HG02970 (cell line): ENCODE measurements around the gene C17orf107.
"Not testable (repeated sequence)": the region's sequence is repeated elsewhere in the genome, so short reads cannot be mapped to it uniquely, and the experiment has no call there.

Experiments
- ATAC-seq: cut with Tn5 transposase; IDR thresholded peaks from one replicate; pipeline ENCODE4 v1.9.1; 2021; ENCODE audit warnings: mild to moderate bottlenecking, moderate library complexity, moderate number of reproducible peaks; ENCODE audit not compliant: unreplicated experiment, low FRiP score

C17orf107 gene

DNA sequence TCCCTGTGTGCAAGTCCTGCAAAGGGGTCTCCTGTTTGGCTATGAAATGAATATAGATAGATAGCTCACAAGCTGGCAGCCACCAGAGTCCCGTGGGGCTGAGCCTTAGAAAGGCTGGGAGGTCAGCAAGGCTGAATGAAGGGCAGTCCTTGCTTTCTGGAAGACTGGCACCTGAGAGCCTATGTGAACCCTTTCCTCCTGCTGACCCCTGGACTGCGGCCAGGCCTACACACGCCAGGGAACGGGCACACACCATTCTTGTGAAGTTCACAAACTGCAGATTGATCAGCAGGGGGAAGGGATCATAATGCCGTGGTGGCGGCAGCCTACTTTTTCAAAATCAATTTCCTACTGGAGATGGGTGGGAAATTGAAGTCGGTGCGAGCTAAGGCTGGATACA is 985 bp upstream of the C17orf107 start:
- no peak for ATAC-seq

DNA sequence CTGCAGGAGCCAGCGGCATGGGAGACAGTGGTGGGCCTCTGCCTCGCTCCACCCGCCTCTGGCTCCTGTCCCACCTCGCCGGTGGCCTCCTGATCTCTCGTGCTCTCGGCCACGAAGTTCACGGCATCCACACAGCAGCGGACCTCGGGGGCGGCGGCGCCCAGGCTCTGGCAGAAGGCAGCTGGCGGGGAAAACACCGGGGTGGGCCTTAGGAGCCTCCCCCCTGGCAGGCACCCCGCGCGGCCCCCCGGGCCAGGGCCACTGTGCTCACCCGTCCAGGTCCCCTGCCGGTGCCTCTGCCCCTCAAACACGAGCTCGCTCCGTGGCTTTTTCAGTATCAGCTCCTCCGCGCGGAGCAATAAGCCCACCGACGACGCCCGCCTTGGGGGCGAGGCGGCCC is 409 bp upstream of the C17orf107 start:
- no peak for ATAC-seq

GRCh38 chr17:4900231-4901107 is 1.1 kb downstream of the C17orf107 start:
- ATAC-seq: no peak

GRCh38 chr17:4901108-4901647 is 1.8 kb downstream of the C17orf107 start:
- ATAC-seq: no peak

DNA sequence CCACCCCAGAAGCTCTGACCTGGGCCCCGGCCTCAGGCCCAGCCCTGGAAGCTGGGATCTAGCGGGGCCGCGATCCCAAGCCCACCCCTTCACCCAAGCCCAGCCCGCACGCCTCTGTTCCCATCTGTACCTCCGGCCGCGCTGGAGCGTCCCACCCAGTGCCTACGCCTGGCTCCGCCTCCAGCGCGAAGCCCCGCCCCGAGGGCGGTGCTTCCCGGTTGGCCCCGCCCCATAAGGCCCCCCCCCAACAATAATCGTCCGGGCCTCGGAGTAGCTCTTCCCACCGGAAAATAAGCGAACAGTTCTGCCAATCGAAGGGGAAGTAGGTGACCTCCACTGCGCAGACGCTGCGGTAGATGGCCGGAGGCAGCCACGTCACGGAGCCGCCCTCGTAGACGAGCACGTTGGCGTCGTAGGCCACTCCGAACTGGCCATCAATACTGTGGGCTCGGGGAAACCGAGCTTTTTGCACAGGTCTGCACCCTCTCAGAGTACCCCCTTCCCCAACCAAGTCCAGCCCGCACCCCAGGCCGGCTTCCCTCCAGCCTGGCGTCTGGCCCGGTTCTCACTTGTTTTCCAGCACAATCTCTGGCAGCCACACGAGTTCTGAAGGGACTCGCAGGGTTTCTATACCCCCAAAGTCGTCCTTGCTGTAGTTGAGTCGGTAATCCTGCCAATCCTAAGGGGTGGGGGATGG is 2.5 kb downstream of the C17orf107 start:
- no peak for ATAC-seq

GRCh38 chr17:4902540-4902939 is 3.2 kb downstream of the C17orf107 start:
- no peak for ATAC-seq

- no peak for ATAC-seq
Observed at GRCh38 chr17:4903051-4903818, 3.9 kb downstream of the C17orf107 start, which contains the start of gene CHRNE. TSS of gene CHRNE (minus strand) at chr17:4903098. CDS start at chr17:4903063, 35 bp downstream.

- not testable (repeated sequence) for ATAC-seq
Observed at GRCh38 chr17:4906642-4907041, 7.3 kb downstream of the C17orf107 start.

DNA sequence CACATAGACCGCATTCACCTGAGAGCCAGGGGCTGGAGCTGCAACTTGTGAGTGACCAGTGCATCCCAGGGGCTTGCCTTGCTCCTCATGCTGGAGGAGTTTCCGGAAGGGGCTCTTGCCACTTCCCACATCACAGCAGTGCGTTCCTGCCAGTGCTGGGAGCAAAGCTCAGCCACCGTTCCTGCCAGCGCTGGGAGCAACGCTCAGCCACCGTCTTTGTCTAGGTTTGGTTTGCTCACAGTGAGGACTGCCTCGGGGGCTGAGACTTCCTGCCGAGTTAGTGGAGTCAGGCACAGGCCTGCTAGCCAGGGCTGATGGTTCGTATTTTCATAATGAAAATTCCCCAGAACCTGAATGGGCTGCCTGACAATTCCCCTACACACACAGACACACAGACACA is 9.0 kb downstream of the C17orf107 start:
- ATAC-seq: no peak

- no peak for ATAC-seq
Observed at GRCh38 chr17:4908711-4909496, 9.6 kb downstream of the C17orf107 start.

- no peak for ATAC-seq
Observed at GRCh38 chr17:4913994-4914393, 14.7 kb downstream of the C17orf107 start.

DNA sequence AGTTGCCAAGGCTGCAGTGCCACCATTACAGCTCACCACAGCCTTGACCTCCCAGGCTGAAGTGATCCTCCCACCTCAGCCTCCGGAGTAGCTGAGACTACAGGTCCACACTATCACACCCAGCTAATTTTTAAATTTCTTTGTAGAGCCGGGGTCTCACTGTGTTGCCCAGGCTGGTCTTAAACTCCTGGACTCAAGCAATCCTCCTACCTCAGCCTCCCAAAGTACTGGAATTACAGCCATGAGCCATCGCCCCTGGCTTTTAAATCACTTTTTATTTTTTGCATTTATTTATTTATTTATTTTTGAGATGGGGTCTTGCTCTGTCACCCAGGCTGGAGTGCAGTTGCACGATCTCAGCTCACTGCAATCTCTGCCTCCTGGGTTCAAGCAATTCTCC is 15.2 kb downstream of the C17orf107 start:
- not testable (repeated sequence) for ATAC-seq

DNA sequence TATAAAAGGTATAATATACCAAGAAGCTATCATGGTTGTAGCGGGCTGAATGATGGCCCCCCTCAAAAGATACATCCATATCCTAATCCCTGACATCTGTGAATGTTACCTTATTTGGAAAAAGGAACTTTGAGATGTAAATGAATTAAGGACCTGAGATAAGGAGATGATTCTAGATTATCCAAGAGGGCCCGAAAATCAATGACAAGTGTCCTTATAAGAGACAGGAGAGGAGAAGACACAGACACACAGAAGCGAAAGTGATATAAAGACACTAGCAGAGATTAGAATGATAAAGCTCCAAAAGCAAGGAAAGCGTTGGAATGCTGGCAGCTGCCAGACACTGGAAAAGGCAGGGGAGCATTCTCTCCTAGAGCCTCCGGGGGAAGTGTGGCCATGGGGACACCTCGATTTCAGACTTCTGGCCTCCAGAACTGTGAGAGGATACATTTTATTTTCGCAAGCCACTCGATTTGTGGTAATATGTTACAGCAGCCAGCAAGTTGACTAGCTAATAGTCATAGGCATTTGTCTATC is 20.2 kb downstream of the C17orf107 start:
- no peak for ATAC-seq

- ATAC-seq: no peak
Observed at GRCh38 chr17:4920351-4921048, 21.2 kb downstream of the C17orf107 start.

DNA sequence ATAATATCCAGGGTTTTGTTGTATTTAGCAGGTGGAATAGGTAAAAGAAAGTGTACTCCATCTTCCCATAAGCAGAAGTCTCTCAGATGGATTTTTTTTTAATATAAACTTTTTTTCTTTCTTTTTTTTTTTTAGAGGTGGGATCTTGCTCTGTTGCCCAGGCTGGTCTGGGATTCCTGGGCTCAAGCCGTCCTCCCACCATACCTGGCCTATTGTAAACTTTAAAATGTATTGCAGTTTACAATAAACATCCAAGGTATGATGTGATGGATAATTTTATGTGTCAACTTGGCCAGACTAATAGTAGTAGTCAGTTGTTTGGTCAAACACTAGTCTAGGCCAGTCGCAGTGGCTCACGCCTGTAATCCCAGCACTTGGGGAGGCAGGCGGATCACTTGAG is 22.0 kb downstream of the C17orf107 start:
- ATAC-seq: no peak

- not testable (repeated sequence) for ATAC-seq
Observed at GRCh38 chr17:4926577-4927335, 27.4 kb downstream of the C17orf107 start.

GRCh38 chr17:4928881-4929280 is 29.5 kb downstream of the C17orf107 start:
- ATAC-seq: no peak

GRCh38 chr17:4931963-4932362 is 32.6 kb downstream of the C17orf107 start, which contains the start of gene GP1BA:
TSS of gene GP1BA (plus strand) at chr17:4932277. CDS start at chr17:4932605, 328 bp downstream.
- no peak for ATAC-seq
